ENCODE data around the gene P2RY14. TPM values are rescaled to one million over a fixed set of nuclear protein-coding genes. Genes with fewer than 3 reads are reported as not detected.

P2RY14 gene
- total and polyA plus RNA-seq, 2 donors (not counting 1 experiment from before 2014, with no cell fraction given) = 0.26 TPM; not detected in 1

DNA sequence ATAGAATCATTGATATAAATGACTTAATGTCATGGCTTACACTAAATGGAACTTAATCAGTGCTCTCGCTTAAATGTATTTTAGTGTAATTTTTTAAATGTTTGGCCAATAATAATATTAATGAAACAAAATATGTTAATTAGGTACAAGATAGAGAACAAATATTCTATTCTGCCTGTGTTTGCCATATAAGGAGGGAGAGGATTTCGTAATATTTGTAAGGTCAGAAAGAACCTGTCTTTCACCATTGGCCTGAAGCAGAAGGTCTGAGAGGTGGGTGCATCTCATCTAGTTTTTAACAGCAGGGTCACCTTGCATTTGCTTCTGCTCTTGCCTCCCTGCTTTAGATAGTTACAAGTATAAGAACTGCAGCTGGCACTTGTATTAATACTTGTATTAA, 35.8 kb upstream of the P2RY14 start:
- Histone ChIP-seq H2AFZ (ENCODE audit: low read length) (no peak overlapping the region), H3K9ac (ENCODE audit: insufficient read depth, low read length) (no peak overlapping the region), H3K79me2 (ENCODE audit: control insufficient read depth, insufficient read depth, low read length) (no peaks in the 10 kb centered on the region), H3K27ac (ENCODE audit: insufficient read depth, low read length) (no peak overlapping the region), H4K20me1 (ENCODE audit: control insufficient read depth, extremely low read depth, insufficient read depth, low read length) (no peaks in the 10 kb centered on the region), H3K27me3 (ENCODE audit: control insufficient read depth, insufficient read depth, low read length) (no peaks in the 10 kb centered on the region), H3K36me3 (ENCODE audit: control insufficient read depth, insufficient read depth, low read length) (no peaks in the 10 kb centered on the region), H3K4me3 (replicated peaks in 1 of 4; ENCODE audit: control extremely low read depth in 1 of 4, insufficient read depth in 1 of 4, low read depth in 3 of 4, low read length in 4 of 4) (no peak overlapping the region), H3K4me1 (ENCODE audit: control insufficient read depth, extremely low read depth, insufficient read depth, low read length) (peaks cover 4% of the 10 kb centered on the region), H3K4me2 (ENCODE audit: extremely low read depth, insufficient read depth, low read length) (no peak overlapping the region), H3K9me3 (ENCODE audit: control insufficient read depth, insufficient read depth, low read depth, low read length) (no peaks in the 10 kb centered on the region)
- DNase-seq (ENCODE audit: low read depth in 2 of 2) = no peak
- no peak for TF ChIP-seq EZH2 (IDR thresholded peaks at IDR 0.05; ENCODE audit: low read length, missing control alignments)
- TF ChIP-seq, protein P1, sequence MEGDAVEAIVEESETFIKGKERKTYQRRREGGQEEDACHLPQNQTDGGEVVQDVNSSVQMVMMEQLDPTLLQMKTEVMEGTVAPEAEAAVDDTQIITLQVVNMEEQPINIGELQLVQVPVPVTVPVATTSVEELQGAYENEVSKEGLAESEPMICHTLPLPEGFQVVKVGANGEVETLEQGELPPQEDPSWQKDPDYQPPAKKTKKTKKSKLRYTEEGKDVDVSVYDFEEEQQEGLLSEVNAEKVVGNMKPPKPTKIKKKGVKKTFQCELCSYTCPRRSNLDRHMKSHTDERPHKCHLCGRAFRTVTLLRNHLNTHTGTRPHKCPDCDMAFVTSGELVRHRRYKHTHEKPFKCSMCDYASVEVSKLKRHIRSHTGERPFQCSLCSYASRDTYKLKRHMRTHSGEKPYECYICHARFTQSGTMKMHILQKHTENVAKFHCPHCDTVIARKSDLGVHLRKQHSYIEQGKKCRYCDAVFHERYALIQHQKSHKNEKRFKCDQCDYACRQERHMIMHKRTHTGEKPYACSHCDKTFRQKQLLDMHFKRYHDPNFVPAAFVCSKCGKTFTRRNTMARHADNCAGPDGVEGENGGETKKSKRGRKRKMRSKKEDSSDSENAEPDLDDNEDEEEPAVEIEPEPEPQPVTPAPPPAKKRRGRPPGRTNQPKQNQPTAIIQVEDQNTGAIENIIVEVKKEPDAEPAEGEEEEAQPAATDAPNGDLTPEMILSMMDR (conservative IDR thresholded peaks at IDR 0.05 in 1 of 2, IDR thresholded peaks at IDR 0.05 in 1 of 2; ENCODE audit: low read depth in 1 of 2, low read length in 2 of 2) = no peak

DNA sequence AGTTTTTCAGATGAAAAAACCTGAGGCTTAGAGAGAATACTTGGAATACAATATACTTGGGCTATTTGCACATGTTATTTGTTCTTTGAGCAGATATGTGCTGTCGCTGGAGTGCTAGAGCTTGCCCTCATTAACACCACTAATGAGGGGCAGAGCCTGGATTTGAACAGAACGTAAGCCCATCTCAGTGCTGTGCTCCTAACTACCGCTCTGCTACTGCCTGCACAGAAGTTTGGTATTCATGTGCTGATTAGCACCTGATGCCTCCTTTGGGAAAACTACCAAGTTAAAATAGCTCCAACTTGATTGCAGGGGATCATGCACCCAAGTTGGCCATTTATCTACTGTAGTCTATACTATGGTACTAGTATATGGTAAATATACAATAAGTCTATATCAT, 34.6 kb upstream of the P2RY14 start:
- Histone ChIP-seq H3K4me2 (ENCODE audit: extremely low read depth, insufficient read depth, low read length) (no peak overlapping the region), H3K36me3 (ENCODE audit: control insufficient read depth, insufficient read depth, low read length) (no peaks in the 10 kb centered on the region), H3K9ac (ENCODE audit: insufficient read depth, low read length) (no peak overlapping the region), H2AFZ (ENCODE audit: low read length) (no peak overlapping the region), H3K9me3 (ENCODE audit: control insufficient read depth, insufficient read depth, low read depth, low read length) (no peaks in the 10 kb centered on the region), H3K4me1 (ENCODE audit: control insufficient read depth, extremely low read depth, insufficient read depth, low read length) (no peaks in the 10 kb centered on the region), H3K79me2 (ENCODE audit: control insufficient read depth, insufficient read depth, low read length) (no peaks in the 10 kb centered on the region), H3K27ac (ENCODE audit: insufficient read depth, low read length) (no peak overlapping the region), H3K27me3 (ENCODE audit: control insufficient read depth, insufficient read depth, low read length) (no peaks in the 10 kb centered on the region), H4K20me1 (ENCODE audit: control insufficient read depth, extremely low read depth, insufficient read depth, low read length) (no peaks in the 10 kb centered on the region), H3K4me3 (replicated peaks in 1 of 4; ENCODE audit: control extremely low read depth in 1 of 4, insufficient read depth in 1 of 4, low read depth in 3 of 4, low read length in 4 of 4) (no peak overlapping the region)
- no peak for TF ChIP-seq EZH2 (IDR thresholded peaks at IDR 0.05; ENCODE audit: low read length, missing control alignments)
- TF ChIP-seq, protein P1 (conservative IDR thresholded peaks at IDR 0.05 in 1 of 2, IDR thresholded peaks at IDR 0.05 in 1 of 2; ENCODE audit: low read depth in 1 of 2, low read length in 2 of 2) = no peak
- no peak for DNase-seq (ENCODE audit: low read depth in 2 of 2)

DNA sequence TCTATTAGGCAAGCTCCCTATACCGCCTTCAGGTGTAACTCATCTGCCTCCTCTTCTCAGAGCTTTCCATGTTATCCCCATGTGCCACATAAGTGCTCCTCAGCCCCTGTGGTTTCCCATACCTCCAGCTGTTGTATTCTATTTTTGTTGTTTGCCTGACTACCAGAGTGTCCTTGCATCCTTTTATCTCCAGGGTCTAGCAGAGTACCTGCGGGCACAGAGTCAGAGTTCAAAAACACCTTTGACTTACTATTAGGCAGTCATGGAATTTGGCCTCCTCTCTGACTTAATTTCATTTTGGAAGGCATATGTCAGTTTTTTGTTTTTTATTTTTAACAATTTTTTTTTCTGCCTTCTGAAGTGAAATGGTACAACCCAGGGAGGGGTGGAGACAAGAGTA, 31.2 kb upstream of the P2RY14 start:
- TF ChIP-seq, protein P1 (conservative IDR thresholded peaks at IDR 0.05 in 1 of 2, IDR thresholded peaks at IDR 0.05 in 1 of 2; ENCODE audit: low read depth in 1 of 2, low read length in 2 of 2) = no peak
- no peak for TF ChIP-seq EZH2 (IDR thresholded peaks at IDR 0.05; ENCODE audit: low read length, missing control alignments)
- H3K36me3 ChIP-seq (ENCODE audit: control insufficient read depth, insufficient read depth, low read length) = no peaks in the 10 kb centered on the region
- no peak overlapping the region for H3K27ac ChIP-seq (ENCODE audit: insufficient read depth, low read length)
- no peak overlapping the region for H3K9ac ChIP-seq (ENCODE audit: insufficient read depth, low read length)
- no peak overlapping the region for H3K4me2 ChIP-seq (ENCODE audit: extremely low read depth, insufficient read depth, low read length)
- DNase-seq (ENCODE audit: low read depth in 2 of 2) = no peak
- H2AFZ ChIP-seq (ENCODE audit: low read length) = no peak overlapping the region
- no peaks in the 10 kb centered on the region for H4K20me1 ChIP-seq (ENCODE audit: control insufficient read depth, extremely low read depth, insufficient read depth, low read length)
- H3K4me1 ChIP-seq (ENCODE audit: control insufficient read depth, extremely low read depth, insufficient read depth, low read length) = peaks cover 21% of the 10 kb centered on the region
- H3K27me3 ChIP-seq (ENCODE audit: control insufficient read depth, insufficient read depth, low read length) = no peaks in the 10 kb centered on the region
- H3K9me3 ChIP-seq (ENCODE audit: control insufficient read depth, insufficient read depth, low read depth, low read length) = no peaks in the 10 kb centered on the region
- no peaks in the 10 kb centered on the region for H3K79me2 ChIP-seq (ENCODE audit: control insufficient read depth, insufficient read depth, low read length)
- H3K4me3 ChIP-seq (replicated peaks in 1 of 4; ENCODE audit: control extremely low read depth in 1 of 4, insufficient read depth in 1 of 4, low read depth in 3 of 4, low read length in 4 of 4) = no peak overlapping the region

All from fibroblast of lung (primary cell).